Neural progenitor cell (in vitro differentiated cells): ENCODE measurements around the gene PDLIM1. TPM values are rescaled to one million over a fixed set of nuclear protein-coding genes. Genes with fewer than 3 reads are reported as not detected.

Experiments used
- DNase-seq: peaks from one replicate; pipeline ENCODE4 v3.0.0-alpha.2; 2016; ENCODE audit warnings: low spot score
- H2AFZ ChIP-seq: fragments of 200-600 bp; sonication (generic); replicated peaks from 2 replicates; pipeline ENCODE4 v1.6.1; 2016; ENCODE audit warnings: antibody characterized with exemption
- H3F3A ChIP-seq: fragments of 200-600 bp; sonication (generic); 2 replicates; pipeline ENCODE4 v1.6.1; 2016; ENCODE audit warnings: antibody characterized with exemption, low read depth
- H3K27ac ChIP-seq: fragments of 200-600 bp; sonication (generic); 2 replicates; pipeline ENCODE4 v1.5.1; 2016; ENCODE audit warnings: mild to moderate bottlenecking
- H3K27me3 ChIP-seq: fragments of 200-600 bp; sonication (generic); 2 replicates; pipeline ENCODE4 v1.6.1; 2016; ENCODE audit warnings: mild to moderate bottlenecking, moderate library complexity
- H3K36me3 ChIP-seq: fragments of 200-600 bp; sonication (generic); 2 replicates; pipeline ENCODE4 v1.5.1; 2016
- H3K4me1 ChIP-seq: fragments of 200-600 bp; sonication (generic); 2 replicates; pipeline ENCODE4 v1.6.1; 2016; ENCODE audit warnings: mixed run types
- H3K4me2 ChIP-seq: fragments of 200-600 bp; sonication (generic); 2 replicates; pipeline ENCODE4 v1.6.1; 2016
- H3K4me3 ChIP-seq: fragments of 200-600 bp; sonication (generic); 2 replicates; pipeline ENCODE4 v1.5.1; 2016
- H3K79me2 ChIP-seq: fragments of 200-600 bp; sonication (generic); 2 replicates; pipeline ENCODE4 v1.6.1; 2016; ENCODE audit warnings: low read depth
- H3K9ac ChIP-seq: fragments of 200-600 bp; sonication (generic); 2 replicates; pipeline ENCODE4 v1.6.1; 2016
- H3K9me3 ChIP-seq: fragments of 200-600 bp; sonication (generic); 2 replicates; pipeline ENCODE4 v1.5.1; 2016; ENCODE audit warnings: low read depth
- H4K20me1 ChIP-seq: fragments of 200-600 bp; sonication (generic); 2 replicates; pipeline ENCODE4 v1.6.1; 2016; ENCODE audit warnings: low read depth
- H3K27ac Mint-ChIP-seq: 3 replicates; pipeline ENCODE4 v1.8.0; 2021; ENCODE audit warnings: mixed read lengths
- H3K27me3 Mint-ChIP-seq: 2 replicates; pipeline ENCODE4 v1.8.0; 2022; ENCODE audit warnings: low read depth, mild to moderate bottlenecking, inconsistent platforms, moderate library complexity, mixed read lengths; ENCODE audit not compliant: insufficient read depth
- H3K36me3 Mint-ChIP-seq: 3 replicates; pipeline ENCODE4 v1.8.0; 2021; ENCODE audit warnings: mixed read lengths
- H3K4me1 Mint-ChIP-seq: 3 replicates; pipeline ENCODE4 v1.8.0; 2021; ENCODE audit warnings: mixed read lengths
- H3K4me3 Mint-ChIP-seq: 3 replicates; pipeline ENCODE4 v1.8.0; 2021; ENCODE audit warnings: mild to moderate bottlenecking, moderate library complexity, mixed read lengths
- H3K9me3 Mint-ChIP-seq: 3 replicates; pipeline ENCODE4 v1.8.0; 2020; ENCODE audit warnings: mixed read lengths
- CTCF ChIP-seq: fragments of 200-600 bp; sonication (generic); IDR thresholded peaks from 2 replicates; pipeline ENCODE4 v1.5.1; 2017; ENCODE audit warnings: antibody characterized with exemption, mild to moderate bottlenecking
- EZH2 ChIP-seq: fragments of 200-600 bp; sonication (generic); IDR thresholded peaks from 2 replicates; pipeline ENCODE4 v1.6.1; 2017; ENCODE audit warnings: antibody characterized with exemption, mild to moderate bottlenecking, moderate library complexity
- EZH2phosphoT487 ChIP-seq: fragments of 200-600 bp; sonication (generic); IDR thresholded peaks from 2 replicates; pipeline ENCODE4 v1.6.1; 2017; ENCODE audit warnings: antibody characterized with exemption
- total RNA-seq: library from RNA; depleted of rRNA; stranded (reverse); fragments of >200 nt; gene quantifications from 2 replicates; pipeline ENCODE4 v1.2.3, GENCODE V29; 2015; ENCODE audit warnings: low replicate concordance

The PDLIM1 gene
- total RNA-seq, 1 donor from 2014 or later: 4.6 TPM

GRCh38 chr10:95306851-95307250, 16.0 kb upstream of the PDLIM1 start:
- Histone ChIP-seq H3K27me3 (peaks cover 39% of the 10 kb centered on the region), H3K79me2 (no peaks in the 10 kb centered on the region), H3F3A (peaks cover 30% of the 10 kb centered on the region), H3K27ac (no peak overlapping the region), H4K20me1 (peaks cover 11% of the 10 kb centered on the region), H3K4me1 (peaks cover 20% of the 10 kb centered on the region), H3K9ac (no peak overlapping the region), H3K9me3 (no peaks in the 10 kb centered on the region), H3K4me2 (no peak overlapping the region), H3K4me3 (no peak overlapping the region), H3K36me3 (no peaks in the 10 kb centered on the region), H2AFZ (no peak overlapping the region)
- no peak overlapping the region for H3K27ac Mint-ChIP-seq
- H3K9me3 Mint-ChIP-seq: no peaks in the 10 kb centered on the region
- H3K36me3 Mint-ChIP-seq: no peaks in the 10 kb centered on the region
- DNase-seq: no peak
- no peak overlapping the region for H3K4me3 Mint-ChIP-seq
- peaks cover 2% of the 10 kb centered on the region for H3K27me3 Mint-ChIP-seq
- TF ChIP-seq EZH2 (no peak), CTCF (no peak), EZH2phosphoT487 (no peak)
- peaks cover 3% of the 10 kb centered on the region for H3K4me1 Mint-ChIP-seq

- H3K27me3 Mint-ChIP-seq: peaks cover 2% of the 10 kb centered on the region
- no peak overlapping the region for H2AFZ ChIP-seq
- DNase-seq: no peak
Observed at GRCh38 chr10:95306318-95306650, 15.5 kb upstream of the PDLIM1 start.

GRCh38 chr10:95305606-95306317, 15.0 kb upstream of the PDLIM1 start:
- no peak for DNase-seq
- Histone ChIP-seq H2AFZ (no peak overlapping the region), H3K36me3 (no peaks in the 10 kb centered on the region), H3K9me3 (no peaks in the 10 kb centered on the region), H3K4me1 (peaks cover 20% of the 10 kb centered on the region), H3K9ac (no peak overlapping the region), H4K20me1 (peaks cover 11% of the 10 kb centered on the region), H3F3A (peaks cover 30% of the 10 kb centered on the region), H3K79me2 (no peaks in the 10 kb centered on the region), H3K4me3 (no peak overlapping the region), H3K27me3 (peaks cover 39% of the 10 kb centered on the region), H3K4me2 (no peak overlapping the region), H3K27ac (no peak overlapping the region)
- Mint-ChIP-seq H3K9me3 (no peaks in the 10 kb centered on the region), H3K27ac (no peak overlapping the region), H3K4me1 (peaks cover 3% of the 10 kb centered on the region), H3K4me3 (no peak overlapping the region), H3K27me3 (peaks cover 3% of the 10 kb centered on the region), H3K36me3 (no peaks in the 10 kb centered on the region)
- no peak for TF ChIP-seq CTCF
- no peak for TF ChIP-seq EZH2
- no peak for TF ChIP-seq EZH2phosphoT487

More at GRCh38 chr10:95306318-95306650, 15.5 kb upstream of the PDLIM1 start:
- H3K9me3 Mint-ChIP-seq: no peaks in the 10 kb centered on the region
- Histone ChIP-seq H3K27ac (no peak overlapping the region), H4K20me1 (peaks cover 11% of the 10 kb centered on the region), H3K9ac (no peak overlapping the region), H3F3A (peaks cover 30% of the 10 kb centered on the region), H3K27me3 (peaks cover 39% of the 10 kb centered on the region), H3K4me2 (no peak overlapping the region), H3K9me3 (no peaks in the 10 kb centered on the region), H3K4me1 (peaks cover 20% of the 10 kb centered on the region), H3K4me3 (no peak overlapping the region), H3K36me3 (no peaks in the 10 kb centered on the region), H3K79me2 (no peaks in the 10 kb centered on the region)
- H3K36me3 Mint-ChIP-seq: no peaks in the 10 kb centered on the region
- H3K4me1 Mint-ChIP-seq: peaks cover 3% of the 10 kb centered on the region
- TF ChIP-seq CTCF: no peak
- TF ChIP-seq EZH2: no peak
- no peak for TF ChIP-seq EZH2phosphoT487
- H3K4me3 Mint-ChIP-seq: no peak overlapping the region
- no peak overlapping the region for H3K27ac Mint-ChIP-seq
